Smooth muscle cell (in vitro differentiated cells): ENCODE measurements around the gene PAK5. TPM values are rescaled to one million over a fixed set of nuclear protein-coding genes. Genes with fewer than 3 reads are reported as not detected.

Experiments used
- DNase-seq: peaks from one replicate; lab custom pipeline; 2025; ENCODE audit not compliant: unreplicated experiment; lab: John Stamatoyannopoulos, UW
- H2AFZ ChIP-seq: fragments of 200-600 bp; sonication (generic); 2 replicates; pipeline ENCODE4 v1.6.0; 2016; ENCODE audit warnings: antibody characterized with exemption, low read depth, mild to moderate bottlenecking
- H3F3A ChIP-seq: fragments of 200-600 bp; sonication (generic); 2 replicates; pipeline ENCODE4 v1.6.0; 2017; ENCODE audit warnings: antibody characterized with exemption, low read depth
- H3K27ac ChIP-seq: fragments of 200-600 bp; sonication (generic); 2 replicates; pipeline ENCODE4 v1.5.1; 2016; ENCODE audit warnings: low read depth, mild to moderate bottlenecking
- H3K27me3 ChIP-seq: fragments of 200-600 bp; sonication (generic); 2 replicates; pipeline ENCODE4 v1.6.1; 2016; ENCODE audit warnings: low read depth, mild to moderate bottlenecking
- H3K36me3 ChIP-seq: fragments of 200-600 bp; sonication (generic); 2 replicates; pipeline ENCODE4 v1.5.1; 2016; ENCODE audit warnings: low read depth
- H3K4me1 ChIP-seq: fragments of 200-600 bp; sonication (generic); 2 replicates; pipeline ENCODE4 v1.5.1; 2016; ENCODE audit warnings: low read depth
- H3K4me2 ChIP-seq: fragments of 200-600 bp; sonication (generic); 2 replicates; pipeline ENCODE4 v1.6.0; 2016; ENCODE audit warnings: mild to moderate bottlenecking
- H3K4me3 ChIP-seq: fragments of 200-600 bp; sonication (generic); 2 replicates; pipeline ENCODE4 v1.5.1; 2016; ENCODE audit warnings: mild to moderate bottlenecking
- H3K79me2 ChIP-seq: fragments of 200-600 bp; sonication (generic); 2 replicates; pipeline ENCODE4 v1.6.0; 2016; ENCODE audit warnings: low read depth, mild to moderate bottlenecking
- H3K9ac ChIP-seq: fragments of 200-600 bp; sonication (generic); 2 replicates; pipeline ENCODE4 v1.6.0; 2016; ENCODE audit warnings: low read depth
- H3K9me3 ChIP-seq: fragments of 200-600 bp; sonication (generic); replicated peaks from 2 replicates; pipeline ENCODE4 v1.5.1; 2016; ENCODE audit warnings: low read depth
- H4K20me1 ChIP-seq: fragments of 200-600 bp; sonication (generic); 2 replicates; pipeline ENCODE4 v1.6.0; 2016; ENCODE audit warnings: low read depth
- CTCF ChIP-seq: fragments of 200-600 bp; sonication (generic); IDR thresholded peaks from 2 replicates; pipeline ENCODE4 v1.5.1; 2017; ENCODE audit warnings: borderline replicate concordance, mild to moderate bottlenecking, antibody characterized with exemption; ENCODE audit not compliant: insufficient read depth, poor library complexity, severe bottlenecking
- WGBS: methylation state at CpG from one replicate; pipeline ENCODE4 v1.1.7; 2016; ENCODE audit warnings: low lambda C conversion rate; 5-methylcytosine and 5-hydroxymethylcytosine counted together
- polyA plus RNA-seq: library from polyadenylated mRNA; unstranded; fragments of >200 nt; fragmentation: Nextera tagmentation; extraction: Ambion mirVana; gene quantifications from 2 replicates; pipeline ENCODE4 v1.2.1, GENCODE V29; 2016
- total RNA-seq: library from RNA; depleted of rRNA; stranded (reverse); fragments of >200 nt; gene quantifications from 2 replicates; pipeline ENCODE4 v1.2.3, GENCODE V29; 2014

The PAK5 gene
- total and polyA plus RNA-seq, 2 experiments from 2014 or later, result 0.13 TPM; not detected in 1

GRCh38 chr20:9509246-9509645 lies 329.6 kb downstream of the PAK5 start:
- Histone ChIP-seq H3K9me3 (no peaks in the 10 kb centered on the region), H3K4me2 (no peak overlapping the region), H3K79me2 (no peaks in the 10 kb centered on the region), H3K27ac (no peak overlapping the region), H3K36me3 (no peaks in the 10 kb centered on the region), H3K4me3 (no peak overlapping the region), H3K9ac (no peak overlapping the region), H3F3A (no peaks in the 10 kb centered on the region), H3K4me1 (peaks cover 3% of the 10 kb centered on the region), H3K27me3 (peaks cover 98% of the 10 kb centered on the region), H2AFZ (no peak overlapping the region), H4K20me1 (no peaks in the 10 kb centered on the region)
- no peak for DNase-seq
- WGBS, result 45% methylated on average over 4 of the region's 4 CpGs
- no peak for TF ChIP-seq CTCF

GRCh38 chr20:9508696-9509178 lies 330.1 kb downstream of the PAK5 start:
- H3F3A ChIP-seq, result no peaks in the 10 kb centered on the region
- peaks cover 98% of the 10 kb centered on the region for H3K27me3 ChIP-seq
- TF ChIP-seq CTCF, result no peak
- WGBS, result 9% methylated on average over 29 of the region's 30 CpGs
- H3K79me2 ChIP-seq, result no peaks in the 10 kb centered on the region
- H2AFZ ChIP-seq, result no peak overlapping the region
- no peak overlapping the region for H3K4me3 ChIP-seq
- no peak overlapping the region for H3K27ac ChIP-seq
- DNase-seq, result no peak
- H3K4me2 ChIP-seq, result no peak overlapping the region
- no peaks in the 10 kb centered on the region for H3K36me3 ChIP-seq
- no peaks in the 10 kb centered on the region for H3K4me1 ChIP-seq
- H4K20me1 ChIP-seq, result no peaks in the 10 kb centered on the region
- H3K9ac ChIP-seq, result no peak overlapping the region
- no peaks in the 10 kb centered on the region for H3K9me3 ChIP-seq

GRCh38 chr20:9508240-9508661 lies 330.6 kb downstream of the PAK5 start:
- no peaks in the 10 kb centered on the region for H3K4me1 ChIP-seq
- H3K9ac ChIP-seq, result no peak overlapping the region
- no peak overlapping the region for H3K27ac ChIP-seq
- H3K79me2 ChIP-seq, result no peaks in the 10 kb centered on the region
- H3K4me3 ChIP-seq, result no peak overlapping the region
- no peaks in the 10 kb centered on the region for H3K9me3 ChIP-seq
- H3K27me3 ChIP-seq, result peaks cover 98% of the 10 kb centered on the region
- TF ChIP-seq CTCF, result no peak
- H3K4me2 ChIP-seq, result peak overlapping the region; percentile 30
- 20% methylated on average over 23 of the region's 23 CpGs for WGBS
- no peaks in the 10 kb centered on the region for H4K20me1 ChIP-seq
- H3K36me3 ChIP-seq, result no peaks in the 10 kb centered on the region
- no peaks in the 10 kb centered on the region for H3F3A ChIP-seq
- no peak overlapping the region for H2AFZ ChIP-seq
- no peak for DNase-seq

GRCh38 chr20:9507544-9508239 lies 331.2 kb downstream of the PAK5 start:
- no peaks in the 10 kb centered on the region for H4K20me1 ChIP-seq
- H3K4me3 ChIP-seq, result no peak overlapping the region
- no peaks in the 10 kb centered on the region for H3K9me3 ChIP-seq
- H3K36me3 ChIP-seq, result no peaks in the 10 kb centered on the region
- H3F3A ChIP-seq, result no peaks in the 10 kb centered on the region
- H3K4me1 ChIP-seq, result no peaks in the 10 kb centered on the region
- no peaks in the 10 kb centered on the region for H3K79me2 ChIP-seq
- no peak overlapping the region for H3K9ac ChIP-seq
- no peak for TF ChIP-seq CTCF
- H2AFZ ChIP-seq, result no peak overlapping the region
- H3K27me3 ChIP-seq, result peaks cover 93% of the 10 kb centered on the region
- DNase-seq, result no peak
- WGBS, result 16% methylated on average over 37 of the region's 37 CpGs
- no peak overlapping the region for H3K27ac ChIP-seq
- peak overlapping the region; percentile 30 for H3K4me2 ChIP-seq
